GM13977 (cell line): ENCODE measurements around the gene UBA7.

ENCODE experiments used
- DNase-seq: peaks from one replicate; pipeline ENCODE4 v3.0.0; 2012; ENCODE audit warnings: low spot score
- in situ Hi-C: fragments of 300-500 bp; cut with MboI; formaldehyde crosslinking; loops from one replicate; pipeline ENCODE4 v1.12.0; 2022; ENCODE audit warnings: low sequenced_read_pairs, low pct_unique_long_range_greater_than_20kb, mixed read lengths, inconsistent platforms; ENCODE audit not compliant: unreplicated experiment
- TF ChIP-seq, protein P1 (sequence below): IDR thresholded peaks from 2 replicates; pipeline ENCODE4 v1.5.1; 2012; ENCODE audit warnings: mild to moderate bottlenecking, control low read depth; ENCODE audit not compliant: insufficient read depth; ENCODE audit errors: extremely low read depth, missing control alignments

The UBA7 gene

DNA sequence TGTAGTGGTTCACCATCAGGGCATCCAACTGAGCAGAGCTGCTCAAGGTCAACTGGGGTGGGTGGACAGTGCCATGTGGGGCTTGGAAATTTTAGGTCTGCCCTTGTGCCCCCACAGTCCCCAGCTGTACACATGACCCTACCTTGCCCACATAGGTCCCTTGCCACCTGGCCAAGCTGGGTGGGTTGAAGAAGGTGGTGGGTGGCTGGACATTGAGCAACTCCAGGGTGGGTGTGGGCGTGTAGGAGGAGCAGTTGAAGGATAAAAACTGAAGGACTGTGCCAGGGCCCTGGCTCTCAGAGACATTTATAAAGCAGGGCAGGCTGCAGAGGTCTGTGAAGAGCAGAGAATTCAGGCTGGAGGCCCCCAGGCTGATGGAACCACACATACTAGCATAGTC lies 14.6 kb downstream of the UBA7 start:
- no peak for DNase-seq
- TF ChIP-seq, protein P1, sequence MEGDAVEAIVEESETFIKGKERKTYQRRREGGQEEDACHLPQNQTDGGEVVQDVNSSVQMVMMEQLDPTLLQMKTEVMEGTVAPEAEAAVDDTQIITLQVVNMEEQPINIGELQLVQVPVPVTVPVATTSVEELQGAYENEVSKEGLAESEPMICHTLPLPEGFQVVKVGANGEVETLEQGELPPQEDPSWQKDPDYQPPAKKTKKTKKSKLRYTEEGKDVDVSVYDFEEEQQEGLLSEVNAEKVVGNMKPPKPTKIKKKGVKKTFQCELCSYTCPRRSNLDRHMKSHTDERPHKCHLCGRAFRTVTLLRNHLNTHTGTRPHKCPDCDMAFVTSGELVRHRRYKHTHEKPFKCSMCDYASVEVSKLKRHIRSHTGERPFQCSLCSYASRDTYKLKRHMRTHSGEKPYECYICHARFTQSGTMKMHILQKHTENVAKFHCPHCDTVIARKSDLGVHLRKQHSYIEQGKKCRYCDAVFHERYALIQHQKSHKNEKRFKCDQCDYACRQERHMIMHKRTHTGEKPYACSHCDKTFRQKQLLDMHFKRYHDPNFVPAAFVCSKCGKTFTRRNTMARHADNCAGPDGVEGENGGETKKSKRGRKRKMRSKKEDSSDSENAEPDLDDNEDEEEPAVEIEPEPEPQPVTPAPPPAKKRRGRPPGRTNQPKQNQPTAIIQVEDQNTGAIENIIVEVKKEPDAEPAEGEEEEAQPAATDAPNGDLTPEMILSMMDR, result no peak
- in situ Hi-C loops, result no loop called here

DNA sequence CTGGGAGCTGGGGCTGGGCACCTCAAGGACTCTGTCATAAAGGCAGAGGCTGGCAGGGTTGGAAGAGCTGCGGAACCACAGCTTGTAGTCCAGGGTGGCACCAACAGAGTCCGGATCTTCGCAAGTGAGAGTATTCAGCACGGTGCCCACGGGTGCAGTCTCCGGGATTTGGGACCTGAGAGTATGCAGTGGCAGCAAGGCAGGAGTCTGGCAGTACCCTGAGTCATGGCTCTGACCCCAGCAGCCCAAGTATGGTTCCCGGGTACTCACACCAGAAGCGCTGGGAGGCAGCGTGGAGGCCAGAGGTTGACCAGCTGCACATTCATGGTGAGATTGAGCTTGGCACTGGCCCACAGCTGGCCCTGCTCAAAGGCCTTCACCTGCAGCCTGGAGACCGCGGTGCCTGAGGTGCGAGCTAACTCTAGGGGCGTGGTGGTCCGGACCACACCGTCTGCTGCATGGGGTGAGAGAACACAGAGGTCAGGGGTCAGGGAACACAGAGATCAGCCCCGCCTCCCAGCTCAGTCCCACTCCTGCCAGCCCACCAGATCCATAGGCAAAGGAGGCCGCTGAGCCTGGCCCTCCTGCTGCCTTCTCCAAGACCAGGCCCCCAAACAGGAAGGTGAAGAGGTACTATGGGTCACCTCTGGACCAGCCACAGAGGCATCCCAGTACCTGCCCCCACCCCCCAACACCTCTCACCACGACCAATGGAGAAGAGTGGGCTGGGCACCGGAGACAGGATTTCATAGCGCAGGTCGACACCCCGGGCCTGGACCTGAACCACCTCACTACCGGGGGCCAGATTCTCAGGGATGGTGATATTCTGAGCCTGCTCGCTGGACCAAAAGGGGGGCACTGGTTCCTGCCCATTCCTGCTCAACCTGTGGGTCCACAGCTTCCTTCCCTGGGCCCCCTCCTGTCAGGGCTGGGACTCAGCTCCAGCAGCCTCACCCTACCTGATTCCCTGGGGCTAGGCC lies 18.5 kb downstream of the UBA7 start:
- TF ChIP-seq, protein P1, result no peak
- no peak for DNase-seq
- in situ Hi-C loops, result no loop called here

DNA sequence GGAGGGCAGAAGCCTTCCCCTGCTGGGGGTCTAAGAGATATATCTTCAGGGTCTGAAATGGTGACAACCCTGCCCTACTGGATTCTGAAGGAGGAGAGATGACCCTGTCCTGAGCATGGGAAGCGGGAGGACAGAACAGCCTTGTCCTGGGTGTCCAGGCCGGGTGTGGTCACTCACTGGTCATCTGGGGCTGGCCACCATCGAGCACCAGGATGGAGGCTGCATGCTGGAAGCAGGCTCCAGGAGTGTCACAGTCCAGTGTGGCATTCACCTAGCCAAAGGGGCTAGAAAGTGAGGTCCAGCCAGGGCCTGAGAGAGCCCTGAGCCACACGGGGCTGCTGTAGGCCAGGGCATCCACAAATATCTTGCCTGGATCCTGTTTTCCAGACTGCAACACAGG lies 19.3 kb downstream of the UBA7 start:
- in situ Hi-C loops, result no loop called here
- DNase-seq, result no peak
- TF ChIP-seq, protein P1, result no peak

DNA sequence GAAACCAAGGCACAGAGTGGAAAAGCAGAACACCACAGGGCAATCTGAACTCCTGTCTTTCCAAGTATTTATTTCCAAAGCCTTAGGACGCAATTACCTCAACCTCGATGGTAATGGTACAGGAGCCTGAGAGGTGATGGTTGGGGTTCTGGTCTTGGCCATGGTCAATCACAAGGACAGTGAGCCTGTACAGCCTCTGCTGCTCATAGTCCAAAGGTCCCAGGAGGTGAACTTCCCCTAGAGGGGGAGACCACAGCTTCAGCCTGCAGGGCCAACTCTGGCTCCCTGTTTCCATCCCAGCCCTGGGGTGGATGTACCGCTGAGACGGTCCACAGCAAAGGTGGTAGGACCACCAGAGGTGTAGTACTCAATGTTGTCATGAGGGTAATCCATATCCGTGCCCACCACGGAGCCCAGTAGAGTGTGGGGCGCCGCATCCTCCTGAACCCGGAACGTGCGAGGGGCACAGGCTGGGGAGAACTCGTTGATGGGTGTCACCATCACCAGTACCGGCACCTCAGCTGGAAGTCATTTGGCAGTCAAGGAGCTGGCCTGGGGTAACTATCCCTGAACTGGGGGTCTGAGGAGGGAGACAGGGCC lies 20.2 kb downstream of the UBA7 start:
- in situ Hi-C loops, result no loop called here
- DNase-seq, result no peak
- TF ChIP-seq, protein P1, result no peak

DNA sequence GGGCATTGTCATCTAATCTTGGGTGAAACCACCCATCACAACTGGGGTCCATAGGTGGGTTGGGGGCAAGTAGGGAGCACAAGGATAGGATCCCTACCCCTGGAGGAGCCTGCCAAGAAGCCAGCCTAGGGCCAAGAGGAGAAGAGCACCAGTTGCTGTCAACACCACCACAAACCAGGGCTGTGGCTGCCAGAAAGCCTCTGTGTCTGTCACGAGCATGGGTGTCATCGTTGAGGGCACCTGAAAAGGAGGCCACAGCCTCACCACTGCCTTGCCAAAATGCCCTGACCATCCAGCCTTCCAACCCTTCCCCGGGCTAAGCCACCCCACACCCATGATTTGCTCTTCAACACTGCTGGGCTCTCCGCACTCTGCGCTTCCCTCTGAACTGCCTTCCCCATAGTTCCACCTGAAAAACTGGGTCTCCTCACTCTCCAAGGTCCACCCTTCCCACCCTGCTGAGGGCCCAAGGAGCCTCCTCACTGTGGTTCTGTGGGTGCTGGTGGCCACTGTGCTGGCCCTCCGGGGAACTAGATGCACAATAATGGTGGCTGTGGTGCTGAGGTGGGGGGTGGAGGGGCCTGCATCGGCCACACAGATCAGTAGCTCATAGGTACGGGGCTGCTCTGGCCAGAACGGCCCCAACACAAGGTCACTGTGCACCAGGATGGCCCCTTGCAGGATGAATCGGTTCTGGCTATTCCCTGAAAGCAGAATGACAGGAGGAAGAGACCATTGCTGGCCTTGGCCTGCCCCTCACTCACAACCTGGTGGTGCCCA lies 21.2 kb downstream of the UBA7 start:
- TF ChIP-seq, protein P1, result no peak
- in situ Hi-C loops, result no loop called here
- no peak for DNase-seq

DNA sequence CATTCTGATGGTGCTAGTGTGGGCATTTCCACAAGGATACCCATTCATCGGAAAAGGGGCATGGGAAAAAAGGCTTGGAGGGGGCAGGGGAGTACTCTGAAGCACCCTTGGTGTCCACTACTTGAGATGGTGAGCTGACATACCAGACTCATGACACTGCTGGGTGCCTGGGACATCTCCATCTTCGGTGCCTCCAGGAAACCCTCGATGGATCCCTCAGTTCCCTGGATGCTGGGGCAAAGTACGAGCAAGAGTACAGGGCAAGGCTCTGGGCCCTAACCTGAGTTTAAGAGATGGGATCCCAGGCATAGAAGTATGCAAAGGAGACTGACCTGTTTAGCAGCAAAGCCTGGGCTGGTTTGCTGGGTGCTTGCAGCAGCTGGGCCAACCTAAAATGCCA lies 22.2 kb downstream of the UBA7 start:
- in situ Hi-C loops, result no loop called here
- no peak for DNase-seq
- TF ChIP-seq, protein P1, result no peak
